HG03575 (cell line): Measurements from ENCODE around the gene ASMT.
"Not testable (repeated sequence)": the region's sequence is repeated elsewhere in the genome, so short reads cannot be mapped to it uniquely, and the experiment has no call there.

Source experiments
- ATAC-seq: cut with Tn5 transposase; IDR thresholded peaks from one replicate; pipeline ENCODE4 v1.9.1; 2021; ENCODE audit not compliant: unreplicated experiment, insufficient number of reproducible peaks, low FRiP score; ENCODE audit errors: extremely low read depth

Gene ASMT

DNA sequence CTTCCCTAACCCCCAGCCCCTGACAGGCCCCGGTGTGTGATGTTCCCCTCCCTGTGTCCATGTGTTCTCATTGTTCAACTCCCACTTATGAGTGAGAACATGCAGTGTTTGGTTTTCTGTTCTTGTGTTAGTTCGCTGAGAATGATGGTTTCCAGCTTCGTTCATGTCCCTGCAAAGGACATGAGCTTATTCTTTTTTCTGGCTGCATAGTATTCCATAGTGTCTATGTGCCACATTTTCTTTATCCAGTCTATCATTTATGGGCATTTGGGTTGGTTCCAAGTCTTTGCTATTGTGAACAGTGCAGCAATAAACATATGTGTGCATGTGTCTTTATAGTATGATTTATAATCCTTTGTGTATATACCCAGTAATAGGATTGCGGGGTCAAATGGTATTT lies 67.6 kb downstream of the ASMT start:
- not testable (repeated sequence) for ATAC-seq

DNA sequence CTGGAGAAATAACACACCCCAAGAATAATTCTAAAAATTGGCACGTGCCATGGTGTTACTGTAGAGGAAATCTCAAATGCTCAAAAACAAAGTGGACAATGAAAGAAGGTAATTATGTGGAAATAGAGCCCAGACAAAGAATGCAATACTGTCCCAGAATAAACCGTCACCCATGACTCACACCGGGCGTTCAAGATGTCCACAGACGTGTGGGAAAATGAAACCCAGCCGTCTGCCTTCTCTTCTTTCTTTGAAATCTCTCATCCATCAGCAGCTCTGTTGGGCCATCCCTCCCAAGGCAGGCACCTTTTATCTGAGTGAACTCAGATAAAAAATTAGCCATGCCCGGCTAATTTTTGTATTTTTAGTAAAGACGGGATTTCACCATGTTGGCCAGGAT lies 70.0 kb downstream of the ASMT start:
- not testable (repeated sequence) for ATAC-seq

DNA sequence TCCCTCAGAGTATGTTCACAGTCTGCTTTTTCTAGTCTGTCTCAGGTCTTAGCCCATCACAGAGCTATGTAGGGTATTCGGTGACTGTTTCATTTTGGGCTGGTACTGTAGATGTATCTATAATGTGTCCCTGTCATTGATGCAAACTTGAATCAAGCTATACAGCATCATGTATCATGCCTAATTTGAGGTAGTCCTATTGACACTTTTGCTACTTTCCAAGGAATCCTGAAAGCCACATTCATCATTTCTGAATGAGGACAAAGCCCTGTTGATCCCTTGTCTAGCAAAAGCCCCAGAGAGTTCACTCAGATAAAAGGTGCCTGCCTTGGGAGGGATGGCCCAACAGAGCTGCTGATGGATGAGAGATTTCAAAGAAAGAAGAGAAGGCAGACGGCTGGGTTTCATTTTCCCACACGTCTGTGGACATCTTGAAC lies 70.6 kb downstream of the ASMT start:
- ATAC-seq = not testable (repeated sequence)

- no peak for ATAC-seq
Measured at GRCh38 chrX:1686642-1687041, 71.8 kb downstream of the ASMT start.
